ENCODE results near the gene ETFBKMT. TPM values are rescaled to one million over a fixed set of nuclear protein-coding genes. Genes with fewer than 3 reads are reported as not detected.

The ETFBKMT gene
- total RNA-seq, 6 donors from 2014 or later = 2.1 to 7.3 (median 4.3) TPM

DNA sequence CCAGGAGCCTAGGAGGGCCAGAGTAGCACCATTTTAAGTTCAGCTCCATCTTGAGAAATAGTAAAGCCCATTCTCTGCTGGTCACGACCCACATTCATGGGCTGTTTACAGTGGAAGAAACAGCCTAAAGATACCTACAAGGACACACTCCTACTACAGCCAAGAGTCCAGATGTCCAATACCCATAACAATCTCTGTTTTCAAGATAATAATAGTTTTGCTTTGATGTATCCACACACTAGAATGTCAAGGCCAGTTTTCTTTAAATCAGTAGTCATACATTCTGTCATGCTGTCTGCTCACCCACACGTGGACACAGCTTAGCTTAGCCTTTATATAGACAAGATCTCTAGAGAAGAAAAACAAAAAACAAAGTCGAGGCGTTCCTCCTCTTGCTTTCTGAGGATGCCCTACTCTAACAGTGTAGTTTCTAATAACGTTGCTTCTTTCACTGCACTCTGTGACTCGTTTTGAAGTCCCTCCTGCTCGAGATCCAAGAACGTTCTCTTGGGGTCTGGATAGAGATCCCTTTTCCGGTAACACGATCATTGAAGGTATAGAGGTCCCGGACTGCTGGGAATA is 17.9 kb upstream of the ETFBKMT start:
- 72 to 74% methylated on average over 11 of the region's 11 CpGs for WGBS, 2 donors

GRCh38 chr12:31644536-31644935 is 15.0 kb upstream of the ETFBKMT start:
- 80 to 88% methylated on average over 8 of the region's 8 CpGs for whole genome bisulfite sequencing, 2 donors
- no peaks in the 10 kb centered on the region for H3K9me3 ChIP-seq
- no peaks in the 10 kb centered on the region for H3K36me3 ChIP-seq
- no peaks in the 10 kb centered on the region for H3K27me3 ChIP-seq
- no peak overlapping the region for H3K4me3 ChIP-seq
- ATAC-seq (ENCODE audit: low FRiP score in 2 of 2) = no peak
- H3K4me1 ChIP-seq = no peaks in the 10 kb centered on the region
- TF ChIP-seq POLR2AphosphoS5 (IDR thresholded peaks at IDR 0.05) (no peak), EP300 (IDR thresholded peaks at IDR 0.05) (no peak), POLR2A (IDR thresholded peaks at IDR 0.05) (no peak), CTCF (IDR thresholded peaks at IDR 0.05) (no peak)
- no peak for DNase-seq
- no peak overlapping the region for H3K27ac ChIP-seq

More for the DNA sequence above, 17.9 kb upstream of the ETFBKMT start:
- TF ChIP-seq POLR2A (IDR thresholded peaks at IDR 0.05) = no peak
- TF ChIP-seq EP300 (IDR thresholded peaks at IDR 0.05) = no peak
- TF ChIP-seq CTCF (IDR thresholded peaks at IDR 0.05) = no peak
- TF ChIP-seq POLR2AphosphoS5 (IDR thresholded peaks at IDR 0.05) = no peak
- Histone ChIP-seq H3K9me3 (no peaks in the 10 kb centered on the region), H3K4me1 (peaks cover 0 to 3% (median 0%) of the 10 kb centered on the region in 4 donors), H3K36me3 (no peaks in the 10 kb centered on the region), H3K27me3 (no peaks in the 10 kb centered on the region), H3K27ac (no peak overlapping the region), H3K4me3 (no peak overlapping the region)
- DNase-seq = no peak
- ATAC-seq (ENCODE audit: low FRiP score in 2 of 2) = no peak

DNA sequence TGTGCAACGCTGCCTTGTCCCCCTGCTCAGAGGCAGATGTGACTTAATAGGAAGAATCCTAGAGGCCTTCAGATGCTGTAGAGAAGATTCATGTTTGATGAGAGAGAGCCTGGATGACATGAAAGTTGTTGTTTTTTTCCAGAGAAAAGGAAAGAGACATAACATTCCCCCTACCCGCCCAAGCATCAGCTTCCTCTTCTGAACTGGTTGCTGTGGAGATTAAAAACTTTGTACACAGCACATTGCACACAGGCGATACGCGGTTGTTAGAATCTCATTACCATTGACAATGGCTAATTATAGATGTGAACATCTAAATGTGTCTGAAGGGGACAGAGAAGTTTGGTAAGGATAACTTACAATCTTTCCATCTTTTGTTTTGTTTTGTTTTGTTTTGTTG is 13.6 kb upstream of the ETFBKMT start:
- DNase-seq = no peak
- Histone ChIP-seq H3K36me3 (no peaks in the 10 kb centered on the region), H3K27ac (no peak overlapping the region), H3K4me3 (no peak overlapping the region), H3K9me3 (no peaks in the 10 kb centered on the region), H3K4me1 (no peaks in the 10 kb centered on the region), H3K27me3 (no peaks in the 10 kb centered on the region)
- TF ChIP-seq EP300 (IDR thresholded peaks at IDR 0.05) (no peak), POLR2AphosphoS5 (IDR thresholded peaks at IDR 0.05) (no peak), CTCF (IDR thresholded peaks at IDR 0.05) (no peak), POLR2A (IDR thresholded peaks at IDR 0.05) (no peak)
- ATAC-seq (ENCODE audit: low FRiP score in 2 of 2) = peak in 1 of 2 donors; percentile 67
- 47 to 52% methylated on average over 5 of the region's 5 CpGs for WGBS, 2 donors

DNA sequence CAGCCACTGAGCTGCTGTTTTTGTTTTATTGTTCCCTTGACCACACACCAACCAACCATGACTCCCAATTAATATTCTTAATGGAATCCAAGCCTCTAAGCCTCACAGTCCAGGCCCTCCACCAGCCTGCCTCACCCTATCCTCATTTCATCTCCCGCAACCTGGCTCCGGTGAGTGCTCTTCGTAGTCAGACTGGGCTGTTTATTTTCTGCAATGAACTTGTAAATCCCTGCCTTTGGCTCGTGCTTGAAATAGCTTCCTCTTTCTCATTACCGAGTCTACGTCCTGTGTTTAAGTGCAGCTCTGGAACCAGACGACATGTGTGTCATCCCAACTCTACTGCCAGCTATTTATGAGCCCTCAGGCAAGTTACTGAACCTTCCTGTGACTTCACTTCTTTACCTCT is 12.4 kb upstream of the ETFBKMT start:
- TF ChIP-seq CTCF (IDR thresholded peaks at IDR 0.05) (no peak), EP300 (IDR thresholded peaks at IDR 0.05) (no peak), POLR2A (IDR thresholded peaks at IDR 0.05) (no peak), POLR2AphosphoS5 (IDR thresholded peaks at IDR 0.05) (no peak)
- no peak for DNase-seq
- peak in 1 of 2 donors; percentile 52 for ATAC-seq (ENCODE audit: low FRiP score in 2 of 2)
- WGBS, 2 donors = 38 to 46% methylated on average over 7 of the region's 7 CpGs
- H3K4me3 ChIP-seq = no peak overlapping the region
- no peaks in the 10 kb centered on the region for H3K27me3 ChIP-seq
- H3K9me3 ChIP-seq = no peaks in the 10 kb centered on the region
- H3K36me3 ChIP-seq = no peaks in the 10 kb centered on the region
- H3K4me1 ChIP-seq = no peaks in the 10 kb centered on the region
- no peak overlapping the region for H3K27ac ChIP-seq

GRCh38 chr12:31650918-31651317 is 8.6 kb upstream of the ETFBKMT start:
- Histone ChIP-seq H3K9me3 (no peaks in the 10 kb centered on the region), H3K4me3 (no peak overlapping the region), H3K27me3 (no peaks in the 10 kb centered on the region), H3K27ac (no peak overlapping the region), H3K4me1 (peaks cover 0 to 5% (median 4%) of the 10 kb centered on the region in 4 donors), H3K36me3 (no peaks in the 10 kb centered on the region)
- 55 to 59% methylated on average over 6 of the region's 6 CpGs for WGBS, 2 donors
- ATAC-seq (ENCODE audit: low FRiP score in 2 of 2) (no peak), DNase-seq (no peak)
- TF ChIP-seq POLR2A (IDR thresholded peaks at IDR 0.05) (no peak), EP300 (IDR thresholded peaks at IDR 0.05) (peak; percentile 80 to 93 (median 88)), CTCF (IDR thresholded peaks at IDR 0.05) (no peak), POLR2AphosphoS5 (IDR thresholded peaks at IDR 0.05) (peak in 1 of 2 donors; percentile 79)
